ENCODE results near the gene PLXNB1. TPM values are rescaled to one million over a fixed set of nuclear protein-coding genes. Genes with fewer than 3 reads are reported as not detected.

Gene PLXNB1
- total RNA-seq, 1 experiment from 2014 or later: 35.6 TPM

DNA sequence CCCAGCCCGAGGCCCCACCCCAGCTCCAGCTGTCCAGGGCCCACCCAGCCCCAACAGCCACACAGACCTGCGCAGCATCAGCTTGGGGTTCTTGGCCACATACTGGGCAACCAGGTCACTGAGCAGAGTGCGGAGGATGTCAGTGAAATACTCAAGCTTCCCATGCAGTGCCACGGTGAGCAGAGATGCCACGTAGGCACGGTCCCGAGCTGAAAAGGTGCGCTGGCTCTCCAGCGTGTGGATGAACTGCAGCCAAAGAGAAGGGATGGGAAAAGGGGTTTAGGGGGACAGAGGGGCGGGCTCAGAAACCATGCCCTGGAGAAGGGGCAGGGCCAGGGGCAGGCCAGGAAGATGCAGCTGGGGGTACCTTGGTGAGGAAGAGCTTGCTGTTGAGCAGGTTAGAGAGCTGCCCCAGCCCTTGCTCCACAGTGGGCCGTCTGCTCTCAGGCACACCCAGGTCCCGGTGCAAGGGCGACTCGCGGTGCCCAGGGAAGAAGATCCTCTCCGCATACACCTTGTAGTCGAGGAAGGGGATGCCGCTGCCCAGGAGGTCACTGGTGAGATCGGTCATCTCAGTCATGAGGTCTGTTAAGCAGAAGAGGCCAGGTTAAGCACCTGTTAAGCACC, 17.4 kb downstream of the PLXNB1 start:
- H2AFZ ChIP-seq (ENCODE audit: low read depth, low read length, poor library complexity, severe bottlenecking): no peak overlapping the region
- no peak overlapping the region for H3K9ac ChIP-seq (ENCODE audit: low read length)
- H3K27ac ChIP-seq (ENCODE audit: low read depth, low read length): no peak overlapping the region
- TF ChIP-seq YY1 (IDR thresholded peaks at IDR 0.05; ENCODE audit: extremely low read depth, insufficient replicate concordance, low read depth, low read length) (no peak), POLR2AphosphoS5 (IDR thresholded peaks at IDR 0.05; ENCODE audit: low read depth, low read length) (no peak), EZH2phosphoT487 (IDR thresholded peaks at IDR 0.05; ENCODE audit: borderline replicate concordance) (no peak), RAD21 (IDR thresholded peaks at IDR 0.05; ENCODE audit: low read depth) (no peak), EZH2 (IDR thresholded peaks at IDR 0.05) (no peak), TCF7L2 (IDR thresholded peaks at IDR 0.05; ENCODE audit: borderline replicate concordance, extremely low read depth, insufficient read depth, insufficient read length) (no peak), EGR1 (IDR thresholded peaks at IDR 0.05; ENCODE audit: low read depth) (no peak), SIN3A (IDR thresholded peaks at IDR 0.05; ENCODE audit: low read depth) (no peak), ZFX (IDR thresholded peaks at IDR 0.05) (no peak), SP1 (IDR thresholded peaks at IDR 0.05; ENCODE audit: low read depth) (no peak), SRF (IDR thresholded peaks at IDR 0.05; ENCODE audit: low read depth) (no peak), POLR2A (IDR thresholded peaks at IDR 0.05; ENCODE audit: borderline replicate concordance, extremely low read depth, insufficient read depth, insufficient read length) (no peak), CEBPB (IDR thresholded peaks at IDR 0.05; ENCODE audit: low read depth) (no peak), JUND (IDR thresholded peaks at IDR 0.05) (no peak), CBX3 (IDR thresholded peaks at IDR 0.05; ENCODE audit: low read depth) (no peak)
- TF ChIP-seq, protein P1, sequence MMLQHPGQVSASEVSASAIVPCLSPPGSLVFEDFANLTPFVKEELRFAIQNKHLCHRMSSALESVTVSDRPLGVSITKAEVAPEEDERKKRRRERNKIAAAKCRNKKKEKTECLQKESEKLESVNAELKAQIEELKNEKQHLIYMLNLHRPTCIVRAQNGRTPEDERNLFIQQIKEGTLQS (IDR thresholded peaks at IDR 0.05): no peak
- TF ChIP-seq, protein P2, sequence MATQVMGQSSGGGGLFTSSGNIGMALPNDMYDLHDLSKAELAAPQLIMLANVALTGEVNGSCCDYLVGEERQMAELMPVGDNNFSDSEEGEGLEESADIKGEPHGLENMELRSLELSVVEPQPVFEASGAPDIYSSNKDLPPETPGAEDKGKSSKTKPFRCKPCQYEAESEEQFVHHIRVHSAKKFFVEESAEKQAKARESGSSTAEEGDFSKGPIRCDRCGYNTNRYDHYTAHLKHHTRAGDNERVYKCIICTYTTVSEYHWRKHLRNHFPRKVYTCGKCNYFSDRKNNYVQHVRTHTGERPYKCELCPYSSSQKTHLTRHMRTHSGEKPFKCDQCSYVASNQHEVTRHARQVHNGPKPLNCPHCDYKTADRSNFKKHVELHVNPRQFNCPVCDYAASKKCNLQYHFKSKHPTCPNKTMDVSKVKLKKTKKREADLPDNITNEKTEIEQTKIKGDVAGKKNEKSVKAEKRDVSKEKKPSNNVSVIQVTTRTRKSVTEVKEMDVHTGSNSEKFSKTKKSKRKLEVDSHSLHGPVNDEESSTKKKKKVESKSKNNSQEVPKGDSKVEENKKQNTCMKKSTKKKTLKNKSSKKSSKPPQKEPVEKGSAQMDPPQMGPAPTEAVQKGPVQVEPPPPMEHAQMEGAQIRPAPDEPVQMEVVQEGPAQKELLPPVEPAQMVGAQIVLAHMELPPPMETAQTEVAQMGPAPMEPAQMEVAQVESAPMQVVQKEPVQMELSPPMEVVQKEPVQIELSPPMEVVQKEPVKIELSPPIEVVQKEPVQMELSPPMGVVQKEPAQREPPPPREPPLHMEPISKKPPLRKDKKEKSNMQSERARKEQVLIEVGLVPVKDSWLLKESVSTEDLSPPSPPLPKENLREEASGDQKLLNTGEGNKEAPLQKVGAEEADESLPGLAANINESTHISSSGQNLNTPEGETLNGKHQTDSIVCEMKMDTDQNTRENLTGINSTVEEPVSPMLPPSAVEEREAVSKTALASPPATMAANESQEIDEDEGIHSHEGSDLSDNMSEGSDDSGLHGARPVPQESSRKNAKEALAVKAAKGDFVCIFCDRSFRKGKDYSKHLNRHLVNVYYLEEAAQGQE (IDR thresholded peaks at IDR 0.05; ENCODE audit: low read depth): no peak
- TF ChIP-seq, protein P3, sequence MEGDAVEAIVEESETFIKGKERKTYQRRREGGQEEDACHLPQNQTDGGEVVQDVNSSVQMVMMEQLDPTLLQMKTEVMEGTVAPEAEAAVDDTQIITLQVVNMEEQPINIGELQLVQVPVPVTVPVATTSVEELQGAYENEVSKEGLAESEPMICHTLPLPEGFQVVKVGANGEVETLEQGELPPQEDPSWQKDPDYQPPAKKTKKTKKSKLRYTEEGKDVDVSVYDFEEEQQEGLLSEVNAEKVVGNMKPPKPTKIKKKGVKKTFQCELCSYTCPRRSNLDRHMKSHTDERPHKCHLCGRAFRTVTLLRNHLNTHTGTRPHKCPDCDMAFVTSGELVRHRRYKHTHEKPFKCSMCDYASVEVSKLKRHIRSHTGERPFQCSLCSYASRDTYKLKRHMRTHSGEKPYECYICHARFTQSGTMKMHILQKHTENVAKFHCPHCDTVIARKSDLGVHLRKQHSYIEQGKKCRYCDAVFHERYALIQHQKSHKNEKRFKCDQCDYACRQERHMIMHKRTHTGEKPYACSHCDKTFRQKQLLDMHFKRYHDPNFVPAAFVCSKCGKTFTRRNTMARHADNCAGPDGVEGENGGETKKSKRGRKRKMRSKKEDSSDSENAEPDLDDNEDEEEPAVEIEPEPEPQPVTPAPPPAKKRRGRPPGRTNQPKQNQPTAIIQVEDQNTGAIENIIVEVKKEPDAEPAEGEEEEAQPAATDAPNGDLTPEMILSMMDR (IDR thresholded peaks at IDR 0.05 in 2 of 3, conservative IDR thresholded peaks at IDR 0.05 in 1 of 3; ENCODE audit: borderline replicate concordance in 1 of 3, insufficient read depth in 1 of 3, low read depth in 2 of 3, low read length in 2 of 3): no peak
- H3K9me3 ChIP-seq (ENCODE audit: control insufficient read depth in 1 of 2, insufficient read depth in 1 of 2, low read depth in 1 of 2, low read length in 2 of 2): no peaks in the 10 kb centered on the region
- CTCF ChIA-PET: interaction anchor here (1.6 kb wide), 1 partner anchor 12 kb away, joined by 5 read pairs; no protein-coding TSS in a partner anchor
- H3K79me2 ChIP-seq (ENCODE audit: insufficient read depth, low read length): no peaks in the 10 kb centered on the region
- H4K20me1 ChIP-seq (ENCODE audit: insufficient read depth): no peaks in the 10 kb centered on the region
- H3K4me2 ChIP-seq (ENCODE audit: low read length): no peak overlapping the region
- no peak for ATAC-seq
- no peaks in the 10 kb centered on the region for H3K9me2 ChIP-seq (ENCODE audit: insufficient read depth)
- RAD21 ChIA-PET (ENCODE audit: low non-redundant PET in 1 of 2, low total read pairs in 2 of 2, uncharacterized antibody in 2 of 2, unreplicated experiment in 2 of 2): no interaction called here
- BruUV-seq (replicated peaks): no TSS peak
- POLR2A ChIA-PET: no interaction called here
- no peaks in the 10 kb centered on the region for H3K27me3 ChIP-seq (ENCODE audit: insufficient read depth, low read length)
- DNase-seq (ENCODE audit: low read depth, low spot score): no peak
- H3K4me3 ChIP-seq (replicated peaks in 1 of 2; ENCODE audit: low read depth in 1 of 2, low read length in 2 of 2): no peak overlapping the region
- intact Hi-C loops (cut with micrococcal nuclease): no loop called here
- H3K4me1 ChIP-seq (ENCODE audit: control insufficient read depth in 1 of 2, insufficient read depth in 2 of 2, low read length in 2 of 2): no peaks in the 10 kb centered on the region
- H3K36me3 ChIP-seq (ENCODE audit: control insufficient read depth in 1 of 2, insufficient read depth in 2 of 2, low read length in 2 of 2): peaks cover 0 to 3% of the 10 kb centered on the region in 2 experiments; a peak in 2 of 4 replicates
